Adrenal gland (tissue), 12 donors: Measurements from ENCODE around the gene RXRB. TPM values are rescaled to one million over a fixed set of nuclear protein-coding genes. Genes with fewer than 3 reads are reported as not detected.
A peak's percentile ranks its signal among the peaks of the same experiment; 100 is the strongest.

Experiments used
- DNase-seq, 7 donors: peaks; one replicate each; pipeline ENCODE4 v3.0.0-alpha.2; 2019 to 2020
- H3K27ac ChIP-seq, 5 donors: fragments of 200-600 bp; sonication (generic) in 4 of 5; 1 replicate in 3 of 5; 2 replicates in 2 of 5; pipeline versions ENCODE4 v1.5.1 to v1.8.0; 2016 to 2020; ENCODE audit warnings: mild to moderate bottlenecking in 1 of 5
- H3K27me3 ChIP-seq: fragments of 200-600 bp; 2 replicates; pipeline ENCODE4 v1.8.0; 2021
- H3K36me3 ChIP-seq, 2 donors: fragments of 200-600 bp; replicated peaks in 1 of 2; 1 replicate in 1 of 2; 2 replicates in 1 of 2; pipeline versions ENCODE4 v1.5.1 to v1.8.0; 2018 to 2022
- H3K4me1 ChIP-seq, 2 donors: fragments of 200-600 bp; replicated peaks in 1 of 2; 1 replicate in 1 of 2; 2 replicates in 1 of 2; pipeline versions ENCODE4 v1.5.1 to v1.8.0; 2018 to 2021
- H3K4me3 ChIP-seq, 4 donors: fragments of 200-600 bp; sonication (generic) in 3 of 4; one replicate each; pipeline ENCODE4 v1.5.1; 2016 to 2018
- H3K9me3 ChIP-seq, 3 donors: fragments of 200-600 bp; sonication (generic) in 1 of 3; replicated peaks in 1 of 3; 1 replicate in 2 of 3; 2 replicates in 1 of 3; pipeline versions ENCODE4 v1.5.1 to v1.8.0; 2016 to 2021
- POLR2A ChIP-seq, 2 donors: fragments of 450-650 bp; IDR thresholded peaks; one replicate each; pipeline ENCODE4 v1.6.1; 2017; ENCODE audit warnings: antibody characterized with exemption in 2 of 2, mild to moderate bottlenecking in 2 of 2, moderate library complexity in 1 of 2
- WGBS, 4 donors: extraction: QIAGEN DNeasy Blood & Tissue Kit in 2 of 4; methylation state at CpG; one replicate each; pipeline versions ENCODE4 v1.1.5 to v1.1.7; 2013 to 2017; 5-methylcytosine and 5-hydroxymethylcytosine counted together
- intact Hi-C, 2 donors: fragments of 100-400 bp; cut with DNase I; formaldehyde crosslinking; loops; one replicate each; pipeline versions ENCODE4 v1.14.1 to v1.15.0; 2022 to 2023
- polyA plus RNA-seq, 3 donors: library from polyadenylated mRNA; stranded (reverse); fragments of 200-250 nt in 2 of 3; fragments of 350-450 nt in 1 of 3; fragmentation: Illumina TruSeq in 1 of 3; extraction: RNeasy Lipid Tissue Mini Kit (QIAGEN cat#74804) in 1 of 3; gene quantifications; one replicate each; pipeline ENCODE4 v1.2.3, GENCODE V29; 2013 to 2014
- total RNA-seq, 9 donors: library from RNA; depleted of rRNA in 4 of 9; stranded (reverse); fragments of >200 nt in 4 of 9; fragments of 120-200 nt in 1 of 9; fragmentation: NEBNext Ultra II Directional in 1 of 9; extraction: Animal tissue kit (Norgen Biotek cat#: 25700) in 1 of 9; gene quantifications; one replicate each; pipeline versions ENCODE4 v1.1.0 to v1.2.4, GENCODE V29; 2013 to 2023
- TF ChIP-seq, protein P1 (sequence below), 6 experiments: fragments of 450-650 bp in 4 of 6; fragments of 200-600 bp in 2 of 6; sonication (generic) in 1 of 6; IDR thresholded peaks; 1 replicate in 5 of 6; 2 replicates in 1 of 6; pipeline versions ENCODE4 v1.5.1 to v1.8.0; 2016 to 2021; ENCODE audit warnings: antibody characterized with exemption in 6 of 6, mild to moderate bottlenecking in 2 of 6, moderate library complexity in 1 of 6
- donor health status: healthy with polysubstance abuse.
- donor health status: Bipolar disorder and iron deficiency.
- donor health status: DM: yes; HTN: yes; CAD: no.
- donor health status: DM: no; HTN: no; CAD: no.
- donor health status: DM: no; HTN: no; CAD: no.
- donor health status: DM: yes; HTN: yes; CAD: no.

The RXRB gene
- total and polyA plus RNA-seq, 12 donors: 15.8 to 75.9 (median 33.2) TPM

DNA sequence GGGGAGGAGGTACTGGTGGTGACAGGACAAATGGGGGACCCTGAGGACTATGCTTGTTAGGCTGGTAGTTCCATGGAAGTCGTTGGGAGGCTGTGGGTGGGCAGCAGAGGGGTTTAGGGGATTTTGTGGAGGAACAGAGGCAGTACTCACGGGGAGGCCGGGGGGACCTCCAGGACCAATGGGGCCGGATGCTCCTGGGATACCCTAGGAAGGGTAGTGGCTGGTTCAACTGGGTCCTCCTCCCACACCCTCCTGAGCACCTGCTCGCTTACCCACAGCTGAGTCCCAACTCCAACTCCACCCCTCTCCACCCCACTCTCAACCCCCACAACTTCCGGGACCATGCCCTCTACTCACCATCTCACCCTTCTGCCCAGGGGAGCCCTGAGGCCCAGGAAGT is 34.1 kb downstream of the RXRB start:
- Histone ChIP-seq H3K9me3 (no peaks in the 10 kb centered on the region), H3K36me3 (no peaks in the 10 kb centered on the region), H3K4me1 (peaks cover 0 to 5% of the 10 kb centered on the region in 2 donors), H3K27ac (no peak overlapping the region), H3K4me3 (no peak overlapping the region), H3K27me3 (no peaks in the 10 kb centered on the region)
- intact Hi-C loops: no loop called here
- WGBS, 4 donors: 74 to 88% (median 86%) methylated on average over 6 of the region's 6 CpGs
- DNase-seq: no peak
- no peak for TF ChIP-seq POLR2A (IDR thresholded peaks at IDR 0.05)
- TF ChIP-seq, protein P1, sequence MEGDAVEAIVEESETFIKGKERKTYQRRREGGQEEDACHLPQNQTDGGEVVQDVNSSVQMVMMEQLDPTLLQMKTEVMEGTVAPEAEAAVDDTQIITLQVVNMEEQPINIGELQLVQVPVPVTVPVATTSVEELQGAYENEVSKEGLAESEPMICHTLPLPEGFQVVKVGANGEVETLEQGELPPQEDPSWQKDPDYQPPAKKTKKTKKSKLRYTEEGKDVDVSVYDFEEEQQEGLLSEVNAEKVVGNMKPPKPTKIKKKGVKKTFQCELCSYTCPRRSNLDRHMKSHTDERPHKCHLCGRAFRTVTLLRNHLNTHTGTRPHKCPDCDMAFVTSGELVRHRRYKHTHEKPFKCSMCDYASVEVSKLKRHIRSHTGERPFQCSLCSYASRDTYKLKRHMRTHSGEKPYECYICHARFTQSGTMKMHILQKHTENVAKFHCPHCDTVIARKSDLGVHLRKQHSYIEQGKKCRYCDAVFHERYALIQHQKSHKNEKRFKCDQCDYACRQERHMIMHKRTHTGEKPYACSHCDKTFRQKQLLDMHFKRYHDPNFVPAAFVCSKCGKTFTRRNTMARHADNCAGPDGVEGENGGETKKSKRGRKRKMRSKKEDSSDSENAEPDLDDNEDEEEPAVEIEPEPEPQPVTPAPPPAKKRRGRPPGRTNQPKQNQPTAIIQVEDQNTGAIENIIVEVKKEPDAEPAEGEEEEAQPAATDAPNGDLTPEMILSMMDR (IDR thresholded peaks at IDR 0.05): no peak

DNA sequence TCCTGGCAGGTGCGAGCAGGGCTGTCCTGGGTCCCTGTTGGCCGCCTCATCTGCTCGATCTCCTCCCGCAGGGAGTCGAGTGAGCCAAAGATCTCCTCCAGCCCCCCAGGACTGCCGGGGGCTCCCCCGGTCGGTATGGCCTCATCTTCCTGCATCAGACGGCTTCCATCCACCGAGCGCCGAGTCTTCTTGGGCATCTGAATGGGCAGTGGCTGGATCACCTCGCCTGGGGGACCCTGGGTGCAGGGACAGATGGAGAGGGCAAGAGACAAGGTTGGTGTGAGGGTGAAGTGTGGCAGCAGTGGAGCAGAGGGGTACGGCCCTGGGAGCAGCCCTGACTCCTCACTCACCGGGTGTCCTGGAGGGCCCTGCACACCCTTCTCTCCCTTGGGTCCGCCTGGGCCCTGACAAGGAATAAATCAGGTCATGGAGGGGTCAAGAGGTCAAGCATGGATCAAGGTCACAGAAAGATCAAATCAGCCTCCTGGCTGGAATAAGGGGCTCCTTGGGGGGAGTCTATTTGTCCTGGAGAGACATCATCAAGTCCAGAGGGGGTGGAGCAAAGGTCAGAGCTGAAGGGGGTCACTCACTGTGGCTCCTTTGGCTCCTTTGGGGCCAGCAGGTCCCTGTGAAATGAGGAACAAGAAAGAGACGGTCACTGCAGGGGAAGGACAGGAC is 34.7 kb downstream of the RXRB start:
- peak in 1 of 7 donors; percentile 13 for DNase-seq
- no peak for TF ChIP-seq POLR2A (IDR thresholded peaks at IDR 0.05)
- TF ChIP-seq, protein P1 (IDR thresholded peaks at IDR 0.05): no peak
- Histone ChIP-seq H3K27ac (no peak overlapping the region), H3K4me3 (no peak overlapping the region), H3K9me3 (no peaks in the 10 kb centered on the region), H3K4me1 (peaks cover 0 to 5% of the 10 kb centered on the region in 2 donors), H3K27me3 (no peaks in the 10 kb centered on the region), H3K36me3 (no peaks in the 10 kb centered on the region)
- WGBS, 4 donors: 72 to 79% (median 77%) methylated on average over 9 to 17 of the region's 17 CpGs
- intact Hi-C loops: no loop called here

- H3K27me3 ChIP-seq: no peaks in the 10 kb centered on the region
- WGBS, 4 donors: 54 to 71% (median 64%) methylated on average over 14 of the region's 14 CpGs
- H3K4me1 ChIP-seq: peaks cover 0 to 5% of the 10 kb centered on the region in 2 donors
- DNase-seq: no peak
- TF ChIP-seq POLR2A (IDR thresholded peaks at IDR 0.05): no peak
- TF ChIP-seq, protein P1 (IDR thresholded peaks at IDR 0.05): no peak
- H3K9me3 ChIP-seq: no peaks in the 10 kb centered on the region
- intact Hi-C loops: loop anchor here (5.0 kb wide), 2 partner anchors 32 to 82 kb away; no protein-coding TSS in a partner anchor
- no peaks in the 10 kb centered on the region for H3K36me3 ChIP-seq
- no peak overlapping the region for H3K4me3 ChIP-seq
- H3K27ac ChIP-seq: no peak overlapping the region
Observed at GRCh38 chr6:33164665-33165373, 35.6 kb downstream of the RXRB start.

GRCh38 chr6:33164176-33164575 is 36.3 kb downstream of the RXRB start:
- intact Hi-C loops: loop anchor here (5.0 kb wide), 2 partner anchors 33 to 83 kb away; no protein-coding TSS in a partner anchor
- no peak for DNase-seq
- H3K27me3 ChIP-seq: no peaks in the 10 kb centered on the region
- no peaks in the 10 kb centered on the region for H3K9me3 ChIP-seq
- H3K36me3 ChIP-seq: no peaks in the 10 kb centered on the region
- H3K4me3 ChIP-seq: no peak overlapping the region
- 57 to 66% (median 60%) methylated on average over 8 to 10 of the region's 10 CpGs for WGBS, 4 donors
- H3K4me1 ChIP-seq: peaks cover 0 to 5% of the 10 kb centered on the region in 2 donors
- TF ChIP-seq, protein P1 (IDR thresholded peaks at IDR 0.05): no peak
- no peak for TF ChIP-seq POLR2A (IDR thresholded peaks at IDR 0.05)
- H3K27ac ChIP-seq: no peak overlapping the region
